HG02763 (cell line): ENCODE measurements around the gene LETM1.

Experiments used
- ATAC-seq: cut with Tn5 transposase; IDR thresholded peaks from one replicate; pipeline ENCODE4 v1.9.1; 2021; ENCODE audit warnings: mild to moderate bottlenecking, moderate library complexity; ENCODE audit not compliant: unreplicated experiment

LETM1 gene

DNA sequence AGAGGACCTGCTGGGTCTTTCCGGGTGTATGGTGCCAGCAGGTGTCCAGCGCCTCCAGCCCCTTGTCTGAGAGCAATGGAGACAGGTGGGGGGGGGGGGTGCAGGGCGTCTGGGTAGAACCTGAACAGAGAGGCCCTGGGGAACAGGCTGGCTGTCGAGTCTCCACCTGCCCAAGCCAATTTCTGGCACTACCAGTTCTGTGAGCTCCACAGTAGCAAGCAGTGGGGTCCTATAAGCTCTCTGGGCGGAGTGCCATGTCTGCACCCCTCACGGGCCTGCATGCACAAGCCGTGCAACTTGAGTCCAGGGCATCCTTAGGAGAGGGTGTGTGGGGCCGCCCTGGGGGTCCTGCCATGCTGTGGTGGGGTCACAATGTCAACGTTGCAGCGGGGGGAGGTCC, 72.9 kb downstream of the LETM1 start:
- ATAC-seq = no peak

DNA sequence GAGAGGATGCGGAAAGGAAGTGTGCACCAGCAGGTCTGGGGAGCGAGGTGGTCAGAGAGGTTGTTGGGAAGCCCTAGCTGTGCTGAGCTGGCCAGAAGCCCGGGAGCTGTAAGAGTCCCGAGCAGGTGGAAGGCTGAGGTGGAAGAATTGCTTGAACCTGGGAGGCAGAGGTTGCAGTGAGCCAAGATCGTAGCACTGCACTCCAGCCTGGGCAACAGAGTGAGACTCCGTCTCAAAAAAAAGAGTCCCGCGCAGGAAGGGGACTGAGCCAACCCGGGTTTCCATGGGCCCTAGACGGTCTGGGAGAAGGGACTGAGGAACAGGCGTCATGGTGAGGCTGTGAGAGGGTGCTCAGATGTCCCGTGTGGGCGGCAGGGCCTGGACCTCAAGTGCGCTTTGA, 75.5 kb downstream of the LETM1 start:
- ATAC-seq = no peak

DNA sequence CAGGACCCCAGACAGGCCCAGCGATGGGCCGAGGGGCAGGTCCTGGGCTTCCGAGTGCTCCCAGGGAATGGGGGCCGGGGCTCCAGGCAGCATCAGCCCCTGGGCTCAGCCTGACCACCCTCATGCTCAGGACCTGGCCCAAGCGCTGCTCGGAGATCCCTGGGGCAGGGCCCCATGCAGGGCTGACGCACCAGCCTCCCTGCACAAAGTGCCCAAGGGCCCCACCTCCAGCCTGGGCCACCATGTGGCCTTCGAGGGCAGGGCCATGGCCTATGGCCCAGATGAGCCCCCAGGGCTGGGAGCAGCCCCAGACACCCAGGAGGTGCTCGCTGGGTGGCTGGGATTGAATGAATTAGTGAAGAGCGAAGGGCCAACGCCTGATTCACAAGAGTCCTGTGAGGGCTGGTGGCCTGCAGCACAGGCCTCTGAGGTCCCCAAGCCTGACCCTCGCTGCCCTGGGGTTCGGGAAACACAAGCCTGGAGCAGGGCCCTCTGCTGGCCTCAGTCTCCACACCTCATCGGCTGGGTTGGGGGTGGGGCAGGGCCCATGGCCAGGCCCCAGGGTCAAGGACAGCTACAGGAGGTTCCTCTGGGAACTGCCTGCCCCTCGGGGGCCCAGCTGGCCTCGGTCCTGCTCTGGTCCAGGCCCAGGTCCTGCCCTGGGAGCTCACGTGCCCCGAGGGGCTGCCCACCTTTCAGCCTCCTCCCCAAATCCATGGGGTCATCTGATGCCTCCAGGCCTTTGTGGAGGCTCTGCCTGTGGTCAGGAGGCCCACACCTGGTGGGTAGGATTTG, 76.2 kb downstream of the LETM1 start:
- ATAC-seq = no peak

DNA sequence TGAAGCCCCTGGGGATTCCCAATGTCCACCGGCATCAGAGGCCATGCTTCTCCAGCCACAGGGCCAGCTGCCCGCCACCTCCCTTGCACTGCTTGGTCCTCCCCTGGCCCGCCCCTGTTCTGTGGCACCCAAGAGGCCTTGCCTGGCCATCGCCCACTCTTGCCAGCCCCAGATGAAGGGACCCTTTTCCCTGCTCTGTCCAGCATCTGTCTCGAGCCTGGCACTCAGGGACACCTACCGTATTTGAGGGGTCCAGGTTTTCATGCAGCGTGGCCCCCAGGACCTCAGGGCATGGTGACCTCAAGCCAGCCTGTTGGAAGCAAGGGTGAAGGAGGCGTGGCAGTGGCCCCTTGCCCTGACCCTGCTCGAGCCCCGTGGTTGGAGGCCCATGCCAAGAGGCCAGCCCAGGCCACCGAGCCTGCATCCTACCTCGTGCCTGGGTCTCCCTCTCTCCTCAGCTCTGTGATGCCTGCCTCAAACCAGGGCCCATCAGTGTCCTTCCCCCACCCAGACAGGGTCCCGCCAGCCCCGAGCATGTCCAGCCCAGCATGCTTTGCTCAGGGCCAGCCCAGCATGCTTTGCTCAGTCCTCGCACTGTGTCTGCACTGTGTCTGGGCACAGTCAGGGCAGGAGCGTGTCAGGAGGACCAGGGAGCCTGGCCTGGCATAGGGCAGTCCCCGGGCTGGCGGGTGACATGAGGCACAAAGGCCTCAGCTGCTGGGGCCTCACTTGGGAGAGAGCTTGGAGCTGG, 77.1 kb downstream of the LETM1 start:
- no peak for ATAC-seq

DNA sequence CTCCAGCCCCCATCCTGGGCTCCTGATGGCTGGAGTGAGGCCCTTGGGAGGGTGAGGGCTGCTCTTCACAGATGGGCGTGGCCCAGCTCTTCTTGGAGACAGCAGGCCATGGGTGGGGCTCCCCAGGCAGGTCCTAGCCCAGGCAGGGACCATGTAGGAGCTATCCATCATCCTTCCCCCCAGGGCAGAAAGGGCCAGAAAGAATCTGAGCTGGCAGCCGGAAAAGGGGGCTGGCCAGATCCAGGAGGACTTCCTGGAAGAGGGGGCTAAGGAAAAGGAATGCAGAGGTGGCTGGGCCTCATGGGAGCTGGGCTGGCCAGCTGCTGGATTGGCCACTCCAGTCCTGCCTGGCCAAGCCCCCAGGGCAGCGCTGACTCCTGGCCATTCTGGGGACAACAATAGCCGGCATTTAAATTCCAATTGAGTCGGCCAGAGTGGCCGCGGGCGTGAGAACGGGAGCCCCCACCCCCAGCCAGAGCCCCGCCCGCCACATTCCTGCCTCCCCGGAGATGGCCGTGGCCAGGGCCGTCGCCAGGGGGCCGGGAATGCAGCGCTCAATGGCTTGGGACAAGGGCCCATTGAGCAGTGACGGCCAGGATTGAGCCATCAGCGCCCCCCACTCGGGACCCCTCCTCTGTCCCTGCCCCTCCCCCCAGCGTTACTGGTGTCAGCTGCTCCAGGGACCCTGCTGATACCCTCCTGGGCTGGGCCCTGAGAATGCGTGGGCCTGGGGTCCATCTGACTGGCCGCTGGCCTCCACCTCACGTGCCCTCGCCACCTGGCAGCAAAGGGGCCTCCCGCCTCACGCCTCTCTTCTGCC, 77.9 kb downstream of the LETM1 start:
- no peak for ATAC-seq

DNA sequence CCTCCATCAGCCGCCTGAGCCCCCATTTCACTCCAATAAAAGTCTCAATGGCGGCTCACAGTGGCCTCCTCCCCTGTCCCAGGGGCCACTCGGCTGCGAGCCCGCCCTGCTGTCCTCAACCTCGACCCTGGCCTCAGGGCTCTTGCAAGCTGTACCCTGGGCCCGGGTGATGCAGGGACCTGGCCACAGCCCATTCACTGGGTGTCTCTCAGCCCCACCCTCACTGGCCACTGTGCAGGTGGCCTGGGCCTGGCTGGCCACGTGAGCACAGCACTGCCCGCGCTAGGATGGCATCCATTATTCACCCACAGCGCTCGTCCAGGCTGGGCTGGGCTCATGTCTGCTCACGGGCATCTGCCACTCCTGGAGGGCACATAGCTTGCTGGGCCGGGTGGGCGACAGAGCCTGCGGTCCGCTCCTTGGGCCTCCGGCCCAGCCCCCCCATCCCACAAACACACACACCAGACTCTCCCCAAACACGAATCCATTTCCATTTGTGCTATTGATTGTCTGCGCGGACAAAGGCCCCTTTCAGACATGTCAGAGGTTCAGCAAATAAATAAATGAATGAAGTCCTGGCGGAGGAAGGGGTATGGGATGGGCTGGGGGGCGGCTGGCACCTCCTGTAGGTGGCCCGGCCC, 79.3 kb downstream of the LETM1 start:
- no peak for ATAC-seq

DNA sequence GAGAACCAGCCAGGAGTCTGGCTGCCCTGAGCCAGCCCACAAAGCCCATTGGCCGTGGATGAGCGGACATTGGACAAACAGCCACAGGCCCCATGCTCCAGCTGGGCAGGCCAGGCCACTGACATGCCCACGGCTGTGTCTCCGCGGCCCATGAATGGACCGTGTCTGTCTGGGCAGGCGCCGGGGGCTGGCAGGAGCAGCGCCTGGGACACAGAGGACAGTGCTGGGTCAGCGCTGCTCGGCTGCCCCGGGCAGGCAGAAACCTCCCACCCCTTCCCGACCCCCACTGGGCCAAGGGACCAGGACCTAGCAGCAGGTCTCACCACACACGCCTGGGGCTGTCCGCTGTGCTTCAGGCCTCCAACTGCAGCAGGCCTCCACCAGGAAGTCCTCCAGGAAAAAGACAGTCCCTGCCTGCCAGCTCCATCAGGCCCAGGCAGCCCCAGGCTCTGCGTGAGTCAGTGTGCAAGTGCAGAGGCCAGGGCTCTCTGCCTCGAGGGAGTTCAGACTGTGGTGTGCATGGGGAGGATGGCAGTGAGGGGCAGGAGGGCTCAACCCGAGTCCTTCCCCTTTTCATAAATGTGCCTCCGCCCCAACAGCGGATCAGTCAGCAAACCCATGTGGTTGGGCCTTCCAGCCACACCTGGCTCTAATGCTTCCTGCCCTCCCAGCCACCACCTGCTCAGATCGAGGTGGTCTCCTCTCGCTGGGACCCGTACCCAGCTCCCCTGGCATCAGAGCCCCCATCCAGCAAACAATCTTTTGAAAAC, 80.0 kb downstream of the LETM1 start:
- ATAC-seq = no peak

DNA sequence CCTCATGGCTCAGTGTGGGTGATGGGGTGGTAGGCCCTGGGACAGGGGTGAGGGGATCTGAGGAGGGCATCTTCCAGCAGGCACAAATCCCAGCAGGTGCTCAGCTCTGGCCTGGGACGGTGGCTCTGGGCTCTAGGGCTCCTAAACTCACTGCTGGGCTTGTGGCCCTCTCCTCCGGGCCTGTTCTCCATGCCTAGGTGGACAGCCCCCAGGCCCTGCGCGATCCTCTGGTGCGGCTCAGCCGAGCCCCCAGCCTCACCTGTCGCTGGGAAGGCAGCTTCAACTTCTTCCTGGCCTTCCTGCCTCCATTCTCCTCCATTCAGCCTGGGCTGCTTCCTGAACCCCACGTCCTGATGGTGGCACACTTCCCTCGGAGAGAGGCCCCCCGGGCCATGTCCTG, 82.2 kb downstream of the LETM1 start:
- ATAC-seq = no peak

DNA sequence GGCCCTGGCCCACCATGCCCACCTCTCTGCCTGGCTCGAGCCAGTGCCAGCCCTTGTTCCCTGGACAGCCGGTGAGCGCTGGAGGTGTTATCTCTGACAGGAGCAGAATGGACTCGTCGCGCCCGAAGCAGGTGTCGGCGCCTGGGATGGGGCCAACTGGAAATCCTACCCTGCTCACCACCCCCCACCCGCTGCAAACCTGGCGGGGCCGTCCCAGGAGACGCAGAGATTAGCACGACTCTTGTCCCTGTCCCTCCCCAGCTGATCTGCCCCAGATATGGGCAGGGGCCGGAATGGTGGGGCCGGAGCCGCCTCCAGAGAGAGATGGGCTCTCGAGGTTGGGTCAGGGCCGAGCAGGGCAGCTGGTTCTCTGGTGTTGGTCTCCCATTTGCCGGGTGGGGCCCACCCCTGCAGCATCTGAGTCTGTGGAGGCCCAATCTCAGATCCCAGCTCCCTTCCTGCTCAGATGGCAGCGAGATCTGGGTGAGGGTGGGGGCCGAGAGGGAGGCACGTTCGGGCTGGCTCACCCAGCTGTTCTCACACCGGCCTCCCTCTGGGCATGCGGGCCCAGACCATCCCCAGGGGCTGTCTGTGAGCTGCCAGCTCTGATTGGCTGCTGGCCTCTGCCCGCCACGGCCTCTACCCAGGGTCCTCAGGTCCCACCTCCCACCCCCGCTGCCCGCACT, 83.0 kb downstream of the LETM1 start:
- no peak for ATAC-seq

DNA sequence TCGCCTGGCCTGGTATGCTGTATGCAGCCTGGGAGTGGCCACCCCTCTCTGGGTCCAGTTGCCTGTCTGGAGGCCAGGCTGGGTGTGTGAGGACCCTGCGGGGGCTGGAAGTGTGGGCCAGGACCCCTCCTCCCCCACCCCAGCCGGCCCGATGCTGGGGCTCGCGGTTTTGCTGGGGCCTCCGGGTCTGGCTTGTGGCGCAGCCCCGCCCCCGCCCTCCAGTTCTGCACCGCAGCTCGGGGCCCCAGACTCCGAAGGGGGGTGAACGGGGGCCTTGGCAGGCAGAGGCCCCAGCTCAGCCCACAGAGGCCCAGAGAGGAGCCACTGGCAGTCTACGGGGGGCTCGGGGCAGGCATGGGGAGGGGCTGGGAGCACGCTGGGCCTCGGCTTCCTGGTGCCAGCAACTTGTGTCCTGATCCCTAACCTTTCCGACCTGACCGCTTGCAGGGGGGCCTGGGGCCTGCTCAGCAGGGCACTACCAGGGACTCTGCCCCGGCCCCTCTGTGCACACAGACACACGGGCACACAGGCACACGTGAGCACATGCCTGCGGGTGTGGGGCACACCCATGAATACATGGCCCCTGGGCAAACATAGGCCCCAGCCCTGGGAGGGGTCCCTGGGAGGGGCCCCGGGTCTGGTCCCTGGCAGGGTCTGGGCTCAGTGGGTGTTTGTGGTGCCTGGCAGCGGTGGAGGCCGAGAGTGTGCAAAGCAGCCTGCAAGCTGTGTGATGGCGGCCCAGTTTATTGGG, 84.2 kb downstream of the LETM1 start:
- ATAC-seq = no peak

DNA sequence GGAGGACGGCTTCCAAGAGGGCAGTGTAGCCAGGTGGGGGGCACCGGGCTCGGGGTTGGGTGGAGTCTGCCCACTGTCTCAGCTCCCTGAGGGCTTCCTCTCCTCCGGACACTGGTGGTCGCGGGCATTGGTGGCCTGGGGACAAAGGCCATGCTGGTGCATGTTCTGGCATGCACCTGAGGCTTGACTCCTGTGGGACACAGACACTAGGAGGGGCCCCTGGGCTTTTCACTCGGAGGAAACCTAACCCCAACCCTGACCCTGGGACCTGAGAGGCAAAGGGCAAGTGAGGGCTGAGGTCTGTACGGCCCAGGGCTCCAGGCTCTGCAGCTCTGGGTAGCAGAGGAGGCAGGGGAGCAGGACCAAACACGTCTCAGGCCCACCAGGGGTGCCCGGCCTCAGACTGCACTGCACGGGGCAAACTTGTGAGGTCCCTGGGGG, 85.1 kb downstream of the LETM1 start:
- ATAC-seq = no peak

DNA sequence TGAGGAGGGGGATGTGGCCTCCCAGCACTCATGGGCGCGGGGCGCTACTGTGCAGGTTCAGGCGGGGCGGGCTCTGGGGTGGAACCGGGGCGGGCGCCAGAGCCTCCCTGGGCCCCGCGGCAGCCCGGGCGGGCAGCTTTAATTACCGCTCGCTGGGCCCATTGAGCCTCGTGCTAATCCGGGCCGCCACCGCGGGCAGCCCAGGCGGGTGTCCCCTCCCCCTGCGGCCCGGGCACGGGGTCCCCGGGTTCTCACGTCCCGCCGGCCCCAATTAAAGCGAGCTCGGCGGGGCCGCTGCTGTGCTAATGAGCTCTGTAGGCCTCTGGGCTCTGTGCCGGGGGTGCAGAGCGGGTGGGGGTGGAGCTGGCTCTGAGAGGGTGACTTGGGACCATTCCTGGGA, 85.7 kb downstream of the LETM1 start:
- no peak for ATAC-seq

DNA sequence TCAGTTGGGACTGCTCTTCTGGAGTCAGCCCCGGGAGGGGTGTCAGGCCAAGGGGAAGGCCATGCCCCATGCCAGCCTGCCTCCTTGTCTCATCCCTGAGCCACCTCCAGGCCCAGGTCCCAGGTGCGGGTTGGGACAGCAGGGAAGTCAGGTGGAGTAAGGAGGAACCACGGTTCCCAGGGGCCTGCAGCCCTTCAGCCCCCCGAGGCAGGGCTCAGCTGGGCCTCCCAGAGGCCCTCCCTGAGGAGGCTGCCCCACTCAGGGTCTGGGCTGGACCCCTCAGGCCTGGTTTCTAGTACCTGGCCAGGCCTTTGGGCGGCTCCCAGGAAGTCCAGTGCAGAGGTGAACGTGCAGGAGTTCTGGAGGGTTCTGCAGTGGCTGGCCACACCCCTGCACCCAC, 86.3 kb downstream of the LETM1 start:
- no peak for ATAC-seq

DNA sequence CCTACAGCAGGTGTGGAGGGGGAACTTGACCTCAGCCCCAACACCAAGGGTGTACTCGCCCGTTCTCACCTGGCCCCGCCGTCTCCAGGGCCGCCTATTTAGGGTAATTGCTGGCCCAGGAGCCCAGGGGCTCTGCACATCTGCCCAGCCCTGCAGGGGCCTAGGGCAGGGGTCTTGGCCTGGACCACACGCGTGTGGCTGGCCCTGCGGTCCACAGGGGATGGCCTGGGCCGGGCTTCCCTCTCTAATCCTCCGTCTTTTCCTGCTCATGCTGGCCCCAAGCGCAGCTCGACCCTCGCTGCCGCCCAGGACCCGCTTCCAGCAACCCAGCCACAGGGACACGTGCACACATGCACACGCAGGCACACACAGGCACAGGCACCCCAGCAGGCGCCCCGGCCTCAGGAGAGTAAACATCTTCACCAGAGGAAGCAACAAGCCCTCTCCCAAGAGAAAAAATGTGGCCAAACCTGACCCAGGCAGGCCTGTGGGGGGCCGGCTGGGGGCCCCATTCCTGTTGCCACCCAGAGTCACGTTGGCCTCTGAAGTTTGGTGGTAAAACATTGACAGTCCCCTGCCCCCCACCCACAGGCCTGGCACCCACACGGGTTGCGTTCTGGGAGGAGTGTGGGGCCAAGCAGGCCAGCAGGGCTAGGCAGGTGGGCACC, 87.5 kb downstream of the LETM1 start:
- ATAC-seq = no peak

DNA sequence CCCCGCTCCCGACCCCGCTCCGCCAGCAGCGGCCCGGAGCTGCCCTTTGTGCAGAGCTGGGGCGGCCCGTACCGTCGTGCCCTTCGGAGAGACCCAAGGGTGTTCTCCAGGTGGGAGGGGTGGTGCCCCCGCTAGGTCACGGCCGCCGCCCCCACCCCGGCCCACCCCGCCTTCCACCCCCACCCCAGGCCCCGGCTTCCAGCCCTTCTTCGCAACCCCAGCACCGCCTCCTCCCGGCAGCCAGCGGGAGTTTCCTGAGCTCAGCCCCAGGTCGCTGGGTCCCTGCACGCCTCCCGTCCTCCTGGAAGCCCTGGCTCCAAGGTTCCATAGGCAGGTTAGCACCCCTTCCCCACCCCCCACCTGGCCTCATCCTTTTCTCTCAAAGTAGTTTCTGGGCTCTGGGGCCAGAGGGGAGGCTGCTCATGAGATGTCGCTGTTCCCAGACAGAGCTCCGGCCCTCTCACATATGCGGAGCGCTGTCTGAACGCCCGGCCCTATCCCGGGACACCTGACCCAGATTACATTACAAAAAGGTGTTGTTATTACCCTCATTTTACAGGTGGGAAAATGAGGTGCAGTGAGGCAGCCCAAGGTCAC, 88.1 kb downstream of the LETM1 start:
- no peak for ATAC-seq

DNA sequence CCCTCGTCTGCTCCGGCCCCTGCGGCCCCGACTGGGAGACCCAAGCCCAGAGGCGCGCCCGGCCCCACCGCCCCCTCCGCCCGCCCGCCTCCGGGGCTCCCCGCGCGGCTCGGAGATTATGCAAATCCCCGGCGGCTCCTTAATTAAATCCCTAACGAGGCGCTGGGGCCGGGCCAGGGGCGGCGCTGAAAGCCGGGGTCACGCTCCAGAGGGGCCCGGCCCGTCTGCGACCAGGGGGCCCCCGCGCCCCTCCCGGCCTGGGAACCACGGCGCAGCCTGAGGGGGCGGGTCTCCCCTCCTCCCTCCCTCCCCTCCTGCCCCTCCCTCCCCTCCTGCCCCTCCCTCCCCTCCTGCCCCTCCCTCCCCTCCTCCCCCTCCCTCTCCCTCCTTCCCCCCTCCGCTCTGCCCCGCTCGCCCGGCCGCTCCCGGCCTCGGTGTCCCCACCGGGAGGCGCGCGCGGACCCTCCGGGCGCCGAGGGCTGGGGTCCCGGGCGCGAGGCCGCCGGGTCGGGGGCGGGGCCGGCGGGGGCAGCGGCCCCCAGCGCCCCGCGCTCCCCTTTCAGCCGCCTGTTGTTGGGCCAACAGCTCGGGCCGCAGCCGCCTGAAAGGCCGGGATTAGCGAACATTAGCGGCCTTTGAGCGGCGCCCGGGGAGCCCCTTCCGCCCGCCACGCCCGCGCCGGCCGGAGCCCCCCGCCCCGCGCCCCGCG, 88.7 kb downstream of the LETM1 start:
- ATAC-seq = no peak
